Gastroesophageal sphincter (tissue), 3 donors: ENCODE measurements around the gene XYLT1.

Experiments
- CTCF ChIP-seq, 4 experiments: fragments of 200-600 bp in 2 of 4; fragments of 450-650 bp in 2 of 4; sonication (generic) in 1 of 4; IDR thresholded peaks; one replicate each; pipeline ENCODE4 v1.5.1; 2017 to 2019; ENCODE audit warnings: antibody characterized with exemption in 4 of 4, mild to moderate bottlenecking in 2 of 4, moderate library complexity in 2 of 4
- EP300 ChIP-seq: sonication (generic); formaldehyde crosslinking; IDR thresholded peaks from one replicate; pipeline ENCODE4 v1.6.1; 2017; ENCODE audit warnings: antibody characterized with exemption, mild to moderate bottlenecking
- POLR2A ChIP-seq, 2 donors: fragments of 450-650 bp; IDR thresholded peaks; one replicate each; pipeline ENCODE4 v1.6.1; 2017; ENCODE audit warnings: antibody characterized with exemption in 2 of 2, mild to moderate bottlenecking in 2 of 2, moderate library complexity in 1 of 2
- POLR2AphosphoS5 ChIP-seq: sonication (generic); formaldehyde crosslinking; IDR thresholded peaks from one replicate; pipeline ENCODE4 v1.6.1; 2017; ENCODE audit warnings: antibody characterized with exemption

GRCh38 chr16:17258077-17258599 lies 212.6 kb downstream of the XYLT1 start:
- TF ChIP-seq POLR2AphosphoS5 (no peak), CTCF (IDR thresholded peaks at IDR 0.05) (no peak), EP300 (no peak), POLR2A (IDR thresholded peaks at IDR 0.05) (no peak)
